ENCODE measurements around the gene SARDH.

SARDH gene

GRCh38 chr9:133699546-133699945 lies 38.6 kb downstream of the SARDH start:
- DNase-seq, result no peak

GRCh38 chr9:133696071-133696472 lies 42.1 kb downstream of the SARDH start:
- no peak for DNase-seq

- no peak for DNase-seq
These were observed 43.5 kb downstream of the SARDH start for GRCh38 chr9:133694686-133695085.

GRCh38 chr9:133693703-133694529 lies 44.2 kb downstream of the SARDH start:
- no peak for DNase-seq

DNA sequence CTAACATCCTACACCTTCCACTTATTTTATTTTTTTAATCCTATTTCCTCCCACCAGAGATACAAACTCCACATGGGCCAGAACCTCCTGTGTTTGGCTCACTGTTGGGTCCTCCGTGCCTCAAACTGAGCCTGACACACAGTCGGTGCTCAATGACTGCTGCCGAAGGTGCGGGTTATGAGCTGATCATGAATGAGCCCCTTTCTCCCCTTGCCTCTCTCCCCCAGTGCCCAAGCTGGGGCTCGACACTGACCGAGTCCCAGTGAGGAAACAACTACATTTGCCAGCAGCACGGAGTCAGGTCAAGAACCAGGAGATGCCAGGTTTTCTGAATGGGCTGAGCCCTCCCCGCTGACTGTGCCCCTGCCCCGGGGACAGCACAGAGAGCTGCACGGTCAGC lies 45.0 kb downstream of the SARDH start:
- DNase-seq, result no peak

DNA sequence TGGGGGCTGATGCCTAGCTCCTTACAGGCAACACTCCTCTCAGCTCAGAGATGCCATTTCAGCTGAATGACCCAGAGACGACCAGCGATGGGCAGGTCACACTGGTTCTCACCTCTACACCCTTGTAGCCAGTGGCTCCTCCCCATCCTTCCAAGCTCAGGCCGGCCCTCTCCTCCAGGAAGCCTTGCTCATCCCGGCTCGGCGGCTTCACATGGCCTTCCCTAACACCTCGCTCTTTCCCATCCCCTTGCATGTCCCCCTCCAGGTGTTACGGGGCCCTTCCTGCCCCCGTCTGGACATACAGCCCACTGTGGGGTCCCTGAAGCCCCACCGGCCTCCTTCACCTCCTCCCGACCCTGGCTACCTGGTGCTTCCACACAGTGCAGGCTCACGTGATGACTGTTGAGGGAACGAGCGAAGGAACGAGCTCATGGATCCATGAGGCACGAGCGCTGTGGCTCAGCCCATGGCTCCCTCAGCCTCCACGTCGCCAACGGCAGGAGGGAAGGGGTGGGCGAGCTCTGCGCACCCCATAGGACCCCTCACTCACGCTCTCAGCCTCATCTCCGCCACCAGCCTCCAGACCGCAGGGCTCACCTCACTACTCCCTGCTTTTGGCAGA lies 45.7 kb downstream of the SARDH start:
- no peak for DNase-seq

DNA sequence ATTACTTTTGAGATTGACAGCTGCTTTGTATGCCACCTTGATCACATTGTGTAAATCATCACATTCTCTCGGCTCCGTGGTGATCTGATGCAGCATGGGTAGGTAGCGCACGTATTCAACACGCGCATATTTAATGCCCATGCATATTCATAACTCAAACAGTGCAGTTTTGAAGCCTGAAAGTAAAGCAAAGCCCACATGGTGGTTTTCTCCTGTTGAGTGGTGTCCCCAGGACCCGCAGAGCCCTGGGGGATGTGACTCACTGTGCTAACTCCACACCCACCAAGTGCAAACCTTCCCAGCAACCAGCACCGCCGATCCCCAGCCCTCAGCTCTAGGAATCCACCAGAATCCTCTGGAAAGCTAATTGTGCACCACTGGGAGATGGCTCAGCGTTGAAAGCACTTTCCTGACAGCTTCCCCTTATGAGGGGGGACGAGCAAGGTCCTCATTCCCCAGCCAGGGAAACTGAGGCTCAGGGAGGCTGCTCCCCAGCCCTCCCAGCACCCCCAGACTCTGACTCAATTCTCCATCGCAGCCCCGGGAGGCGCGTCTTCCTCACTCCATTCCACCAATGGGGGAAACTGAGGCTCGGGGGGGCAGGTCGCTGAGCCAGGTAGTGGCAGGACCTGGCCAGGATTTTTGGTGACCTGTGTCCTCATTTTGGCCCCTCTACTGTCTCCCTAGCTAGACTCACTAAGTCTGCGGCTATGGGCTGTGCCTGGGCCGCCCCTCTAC lies 46.4 kb downstream of the SARDH start:
- no peak for DNase-seq

DNA sequence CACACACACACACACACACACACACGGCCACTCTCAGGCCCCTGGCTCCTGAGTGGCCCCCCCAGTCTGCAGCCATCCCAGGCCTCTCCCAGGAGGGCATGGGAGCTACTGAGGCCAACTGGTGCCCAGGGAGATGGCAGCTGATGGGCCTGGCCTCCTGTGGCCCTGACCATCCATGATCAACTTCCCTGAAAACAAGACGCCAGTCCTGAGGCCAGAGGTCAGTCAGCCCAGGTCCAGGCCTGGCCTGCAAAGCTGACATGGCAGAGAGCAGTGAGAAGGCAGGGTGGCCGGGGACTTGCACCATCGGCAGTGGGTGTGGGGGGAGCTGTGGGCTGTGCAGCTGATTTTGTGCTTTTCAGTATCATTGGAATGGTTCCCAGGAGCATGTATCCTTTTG lies 47.0 kb downstream of the SARDH start:
- DNase-seq, result no peak

DNA sequence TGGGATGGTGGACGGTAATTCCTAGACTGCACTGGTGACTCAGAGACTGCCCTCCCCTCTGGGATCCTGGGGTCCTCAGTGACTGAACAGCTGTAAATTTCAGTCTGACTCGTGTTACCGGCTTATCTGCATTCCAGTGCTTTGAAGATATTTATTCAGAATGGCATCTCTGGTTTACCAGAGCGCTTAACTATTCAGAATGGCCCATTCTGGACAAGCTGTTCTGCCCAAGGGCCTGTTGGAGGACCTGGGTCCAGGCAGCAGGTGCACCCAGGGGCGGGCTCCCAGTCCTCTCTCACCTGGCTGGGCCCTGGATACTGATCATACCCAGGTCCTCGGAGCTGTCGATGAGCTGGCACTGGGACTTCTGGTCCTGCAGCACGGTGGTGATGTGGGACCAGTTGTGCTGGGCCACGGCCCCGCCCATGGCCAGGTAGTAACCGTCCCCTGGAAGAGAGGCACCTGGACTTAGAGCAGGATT lies 48.0 kb downstream of the SARDH start:
- DNase-seq, result no peak

- DNase-seq, result no peak
These were observed 48.9 kb downstream of the SARDH start for GRCh38 chr9:133689151-133689763.

DNA sequence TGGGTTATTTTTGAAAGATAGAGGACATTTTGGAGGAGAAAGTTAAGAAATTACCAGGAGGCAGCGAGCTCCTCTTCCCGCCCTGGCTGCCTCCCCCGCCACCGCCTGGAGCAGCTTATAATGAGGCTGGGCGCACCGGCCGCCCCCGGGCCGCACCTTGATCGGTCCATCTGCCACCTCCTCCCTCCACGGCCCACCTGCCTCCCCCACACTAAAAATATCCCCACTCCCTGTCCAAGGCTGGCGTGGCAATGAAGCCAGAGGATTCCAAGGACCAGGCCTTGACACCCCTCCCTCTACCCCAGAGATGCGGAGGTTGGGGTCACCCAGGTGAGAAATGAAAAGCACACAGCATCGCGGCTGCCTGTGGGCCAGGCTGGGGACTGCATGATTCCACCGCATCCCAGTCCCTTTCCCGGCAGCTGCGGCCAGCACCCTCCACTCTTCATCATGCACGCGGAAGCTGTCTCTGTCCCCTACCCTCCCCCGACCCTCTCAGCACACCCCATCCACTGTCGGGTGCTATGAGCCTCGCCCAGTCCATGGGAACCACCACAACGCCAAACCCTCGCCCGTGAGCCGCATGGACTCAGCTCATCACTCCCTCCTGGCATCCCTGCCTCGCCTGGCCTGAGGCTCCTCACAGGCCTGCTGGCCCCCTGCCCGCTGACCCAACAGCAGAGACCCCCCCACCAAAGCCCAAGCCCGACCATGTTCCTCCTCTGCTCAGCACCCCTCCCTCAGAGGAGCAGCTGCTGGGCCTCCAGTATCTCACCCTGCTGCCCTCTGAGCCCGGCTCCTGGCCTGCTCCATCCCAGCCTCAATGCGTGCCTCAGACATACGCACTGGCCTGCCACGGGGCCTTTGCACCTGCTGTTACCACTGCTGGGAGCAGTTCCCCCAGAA lies 50.0 kb downstream of the SARDH start:
- no peak for DNase-seq

DNA sequence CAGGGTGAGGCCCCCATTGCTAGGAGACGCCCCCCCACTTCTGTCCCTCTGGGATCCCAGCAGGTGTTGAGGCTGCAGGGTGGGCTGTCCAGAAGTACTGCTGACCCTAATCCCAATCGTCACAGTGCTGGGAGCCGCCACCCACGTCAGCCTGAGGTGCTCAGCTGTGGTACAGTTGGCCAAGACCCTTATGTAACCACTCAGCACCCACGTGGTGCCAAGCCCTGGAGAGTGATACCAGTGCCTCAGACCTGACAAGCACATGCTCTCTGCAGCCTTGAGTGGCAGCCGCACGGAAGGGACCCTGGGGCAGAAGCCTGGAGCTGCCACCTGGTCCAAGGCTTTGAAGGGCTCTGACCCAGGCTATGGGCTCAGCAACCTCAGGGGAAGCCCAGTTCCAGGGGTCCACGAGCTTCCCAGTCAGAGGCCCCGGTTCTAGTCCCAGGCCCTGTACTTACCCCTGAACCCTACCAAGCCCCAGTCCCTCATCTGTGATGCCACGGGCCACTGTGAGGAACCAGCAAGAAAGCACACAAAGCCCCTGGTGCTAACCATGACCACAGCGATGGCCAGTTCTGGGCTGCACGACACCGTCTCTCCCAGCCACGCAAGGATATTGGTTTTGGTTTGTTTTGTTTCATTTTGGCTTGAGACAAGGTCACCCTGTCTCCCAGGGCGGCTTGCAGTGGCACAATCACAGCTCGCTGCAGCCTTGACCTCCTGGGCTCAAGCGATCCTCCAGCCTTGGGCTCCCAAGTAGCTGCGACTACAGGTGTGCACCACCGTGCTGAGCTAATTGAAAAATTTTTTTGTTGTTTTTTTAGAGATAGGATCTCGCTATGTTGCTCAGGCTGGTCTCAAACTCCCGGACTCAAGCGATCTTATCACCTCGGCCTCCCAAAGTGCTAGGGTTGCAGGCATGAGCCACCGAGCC lies 51.2 kb downstream of the SARDH start:
- no peak for DNase-seq

DNA sequence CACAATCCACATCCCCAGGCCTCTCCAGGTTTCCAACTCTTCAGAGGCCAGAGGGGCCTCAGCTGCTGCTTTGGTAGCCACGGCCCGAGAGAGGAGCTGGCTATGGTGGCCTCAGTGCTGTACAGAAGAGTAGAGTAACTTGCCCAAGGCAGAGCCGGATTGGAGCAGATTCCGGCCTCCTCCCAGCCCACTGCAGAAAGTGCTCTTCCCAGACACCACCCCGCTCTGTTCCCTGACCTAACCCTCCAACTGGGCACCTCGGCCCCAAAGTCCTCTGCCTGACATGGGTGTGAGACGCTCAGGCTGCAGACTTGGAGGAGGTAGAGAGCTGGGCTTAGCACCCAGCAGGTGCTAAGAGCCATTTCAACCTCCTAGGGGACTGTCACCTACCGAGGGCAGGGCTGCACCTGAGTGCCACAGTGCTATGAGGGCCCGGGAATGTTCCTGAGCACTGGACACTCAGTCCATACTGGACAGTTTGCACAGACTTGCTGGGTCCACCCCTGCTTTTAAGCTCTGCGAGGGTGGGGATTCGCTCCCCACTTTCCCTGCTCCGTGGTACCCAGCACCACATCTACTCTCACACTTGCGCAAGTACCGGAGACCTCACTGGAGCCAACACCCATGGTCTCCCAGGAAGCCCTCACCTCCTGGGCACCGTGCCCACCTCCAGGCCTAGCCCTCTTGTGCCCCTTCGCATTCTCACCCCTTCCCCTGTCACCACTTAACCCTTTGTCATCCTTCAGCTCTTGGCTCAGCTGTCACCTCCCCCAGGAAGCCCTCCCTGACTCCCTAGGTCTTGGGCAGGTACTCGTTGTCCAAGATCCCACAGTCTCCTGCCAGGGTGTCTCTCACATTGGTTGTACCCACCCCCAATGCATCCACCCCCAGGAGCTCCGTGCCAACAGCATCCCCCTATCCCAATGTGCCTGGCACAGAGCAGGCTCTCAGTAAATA lies 52.2 kb downstream of the SARDH start:
- no peak for DNase-seq

DNA sequence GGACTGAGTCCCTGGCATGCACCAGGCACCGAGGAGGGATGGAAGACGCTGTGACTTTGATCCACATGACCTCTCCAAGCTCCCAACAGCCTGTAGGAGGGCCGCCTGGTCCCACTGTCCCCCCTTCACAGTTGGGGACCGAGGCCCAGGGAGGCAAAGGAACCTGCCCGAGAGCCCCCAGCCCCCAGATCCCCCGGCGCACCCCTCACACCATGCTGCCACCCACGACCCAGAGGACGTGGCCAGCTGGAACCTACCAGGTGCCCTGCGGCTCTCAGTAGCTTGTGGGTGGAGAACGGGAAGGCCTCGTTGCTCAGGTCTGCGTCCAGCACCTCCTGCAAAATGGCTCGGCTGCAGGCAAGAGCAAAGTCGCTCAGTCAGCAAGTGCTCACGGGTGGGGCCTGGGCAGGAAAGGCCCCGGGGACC lies 53.2 kb downstream of the SARDH start:
- DNase-seq, result no peak

- DNase-seq, result no peak
These were observed 53.8 kb downstream of the SARDH start for GRCh38 chr9:133684121-133684935.

DNA sequence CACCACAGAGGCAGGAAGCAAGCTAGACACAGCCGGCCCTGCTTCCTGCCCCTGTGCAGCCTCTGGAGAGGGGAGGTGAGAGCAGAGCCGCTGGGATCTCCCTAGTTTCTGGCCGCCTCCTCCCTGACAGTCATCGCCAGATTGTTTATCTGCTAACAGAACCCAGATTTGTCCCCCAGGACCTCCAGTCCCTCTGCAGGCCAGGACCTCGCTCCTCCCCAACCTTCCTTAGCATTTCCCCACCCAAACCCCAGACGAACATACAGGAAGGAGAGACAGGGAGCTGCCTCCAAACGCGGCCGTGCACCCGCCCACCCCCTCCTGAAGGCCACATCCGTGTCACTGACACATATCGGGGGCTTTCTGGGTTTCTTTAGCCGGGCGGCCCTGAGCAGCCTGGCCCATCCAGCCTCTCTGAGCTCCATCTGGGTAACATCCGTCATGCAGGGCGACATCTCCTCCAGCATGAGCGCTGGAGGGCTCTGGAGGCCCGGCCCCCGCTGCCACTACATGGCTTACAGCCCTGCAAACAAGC lies 54.5 kb downstream of the SARDH start:
- DNase-seq, result peak; percentile 88

- no peak for DNase-seq
These were observed 55.1 kb downstream of the SARDH start for GRCh38 chr9:133682818-133683585.
